HG03159 (cell line): ENCODE data around the gene SLC12A2.

ENCODE experiments used
- ATAC-seq: cut with Tn5 transposase; IDR thresholded peaks from one replicate; pipeline ENCODE4 v1.9.1; 2021; ENCODE audit warnings: mild to moderate bottlenecking, moderate library complexity; ENCODE audit not compliant: unreplicated experiment

SLC12A2 gene

GRCh38 chr5:128093368-128093767 lies 9.8 kb downstream of the SLC12A2 start:
- no peak for ATAC-seq

GRCh38 chr5:128097224-128097623 lies 13.7 kb downstream of the SLC12A2 start:
- ATAC-seq = no peak

GRCh38 chr5:128097781-128098180 lies 14.2 kb downstream of the SLC12A2 start:
- ATAC-seq = no peak

- ATAC-seq = no peak
Observed at GRCh38 chr5:128099944-128100343, 16.4 kb downstream of the SLC12A2 start.

GRCh38 chr5:128100860-128101557 lies 17.4 kb downstream of the SLC12A2 start:
- no peak for ATAC-seq

GRCh38 chr5:128101676-128102075 lies 18.1 kb downstream of the SLC12A2 start:
- ATAC-seq = no peak

GRCh38 chr5:128105203-128105602 lies 21.6 kb downstream of the SLC12A2 start:
- no peak for ATAC-seq

GRCh38 chr5:128109138-128109537 lies 25.6 kb downstream of the SLC12A2 start:
- ATAC-seq = no peak

- no peak for ATAC-seq
Observed at GRCh38 chr5:128109766-128110165, 26.2 kb downstream of the SLC12A2 start.

- ATAC-seq = no peak
Observed at GRCh38 chr5:128111818-128112448, 28.4 kb downstream of the SLC12A2 start.

- no peak for ATAC-seq
Observed at GRCh38 chr5:128116445-128116844, 32.9 kb downstream of the SLC12A2 start.

- ATAC-seq = no peak
Observed at GRCh38 chr5:128118214-128118613, 34.6 kb downstream of the SLC12A2 start.

- no peak for ATAC-seq
Observed at GRCh38 chr5:128121651-128122050, 38.1 kb downstream of the SLC12A2 start.

GRCh38 chr5:128123936-128124335 lies 40.4 kb downstream of the SLC12A2 start:
- ATAC-seq = no peak

- ATAC-seq = no peak
Observed at GRCh38 chr5:128126241-128126640, 42.7 kb downstream of the SLC12A2 start.

GRCh38 chr5:128132499-128132898 lies 48.9 kb downstream of the SLC12A2 start:
- no peak for ATAC-seq

- no peak for ATAC-seq
Observed at GRCh38 chr5:128135286-128135685, 51.7 kb downstream of the SLC12A2 start.

- ATAC-seq = no peak
Observed at GRCh38 chr5:128143911-128144310, 60.3 kb downstream of the SLC12A2 start.

GRCh38 chr5:128144491-128144890 lies 60.9 kb downstream of the SLC12A2 start:
- ATAC-seq = no peak

- ATAC-seq = no peak
Observed at GRCh38 chr5:128146671-128147070, 63.1 kb downstream of the SLC12A2 start.

GRCh38 chr5:128154943-128155342 lies 71.4 kb downstream of the SLC12A2 start:
- no peak for ATAC-seq

GRCh38 chr5:128155776-128156175 lies 72.2 kb downstream of the SLC12A2 start:
- ATAC-seq = no peak

GRCh38 chr5:128156521-128156920 lies 73.0 kb downstream of the SLC12A2 start:
- ATAC-seq = no peak
